Endothelial cell of umbilical vein (primary cell): ENCODE results near the gene KIAA1217. TPM values are rescaled to one million over a fixed set of nuclear protein-coding genes. Genes with fewer than 3 reads are reported as not detected.

Experiments used
- BruUV-seq: library from RNA; stranded (reverse); fragments of 400-500 nt; replicated peaks from 2 replicates; lab custom pipeline; 2021; lab: Mats Ljungman, UMichigan
- CTCF ChIA-PET: fragments of 300-600, 350-600 bp; sonication (Branson Sonifier 250); formaldehyde crosslinking; loops from one replicate; lab custom pipeline; 2021; ENCODE audit warnings: antibody characterized with exemption, inconsistent platforms; lab: Charles Lee
- POLR2A ChIA-PET: fragments of 300-600, 350-600 bp; sonication (Branson Sonifier 250); formaldehyde crosslinking; loops from one replicate; lab custom pipeline; 2021; ENCODE audit warnings: antibody characterized with exemption, inconsistent platforms; lab: Charles Lee
- DNase-seq: peaks from one replicate; pipeline ENCODE4 v3.0.0-alpha.2; 2011; ENCODE audit warnings: low read depth, low spot score
- FAIRE-seq: peaks from 2 replicates; lab custom pipeline; 2011; peaks lifted over from hg19 to GRCh38; lab: Jason Lieb, UNC
- H2AFZ ChIP-seq: 2 replicates; pipeline ENCODE4 v1.6.0; 2012; ENCODE audit warnings: low read depth, low read length, control low read depth, inconsistent platforms
- H3K27ac ChIP-seq: 2 replicates; pipeline ENCODE4 v1.5.1; 2011; ENCODE audit warnings: low read depth, mild to moderate bottlenecking, control low read depth, low read length, moderate library complexity; ENCODE audit not compliant: insufficient read depth
- H3K27me3 ChIP-seq, 2 experiments: 2 replicates each; pipeline versions ENCODE4 v1.6.0 to v1.6.1; 2011; ENCODE audit warnings: low read length in 2 of 2, mixed read lengths in 1 of 2; ENCODE audit not compliant: control insufficient read depth in 2 of 2, insufficient read depth in 2 of 2
- H3K36me3 ChIP-seq, 2 experiments: 2 replicates in 1 of 2; 3 replicates in 1 of 2; pipeline ENCODE4 v1.5.1; 2011; ENCODE audit warnings: low read length in 2 of 2, mild to moderate bottlenecking in 1 of 2, moderate library complexity in 1 of 2; ENCODE audit not compliant: control insufficient read depth in 2 of 2, insufficient read depth in 2 of 2; ENCODE audit errors: extremely low read depth in 1 of 2
- H3K4me1 ChIP-seq: 3 replicates; pipeline ENCODE4 v1.5.1; 2011; ENCODE audit warnings: mild to moderate bottlenecking, low read length; ENCODE audit not compliant: control insufficient read depth, insufficient read depth; ENCODE audit errors: extremely low read depth
- H3K4me2 ChIP-seq: 2 replicates; pipeline ENCODE4 v1.6.1; 2011; ENCODE audit warnings: low read length, control low read depth, mixed read lengths; ENCODE audit not compliant: insufficient read depth
- H3K4me3 ChIP-seq, 3 experiments: fragments of 200-600 bp in 1 of 3; sonication (generic), shearing (Covaris generic) in 1 of 3; replicated peaks in 1 of 3; 2 replicates each; pipeline ENCODE4 v1.5.1; 2011 to 2016; ENCODE audit warnings: control low read depth in 3 of 3, low read length in 3 of 3, mild to moderate bottlenecking in 2 of 3, inconsistent platforms in 1 of 3, low read depth in 1 of 3, moderate library complexity in 1 of 3; ENCODE audit not compliant: insufficient read depth in 1 of 3
- H3K79me2 ChIP-seq: 2 replicates; pipeline ENCODE4 v1.6.0; 2012; ENCODE audit warnings: low read length, inconsistent platforms; ENCODE audit not compliant: control insufficient read depth, insufficient read depth
- H3K9ac ChIP-seq: replicated peaks from 2 replicates; pipeline ENCODE3; 2011; ENCODE audit warnings: low read length, control low read depth; ENCODE audit not compliant: insufficient read depth; ENCODE audit errors: extremely low read depth
- H3K9me1 ChIP-seq: replicated peaks from 3 replicates; pipeline ENCODE4 v1.6.0; 2011; ENCODE audit warnings: mild to moderate bottlenecking, low read length; ENCODE audit not compliant: control insufficient read depth, insufficient read depth; ENCODE audit errors: extremely low read depth
- H3K9me3 ChIP-seq: replicated peaks from 2 replicates; pipeline ENCODE4 v1.5.1; 2012; ENCODE audit warnings: low read length, inconsistent platforms; ENCODE audit not compliant: control insufficient read depth, insufficient read depth
- H4K20me1 ChIP-seq: replicated peaks from 2 replicates; pipeline ENCODE3; 2011; ENCODE audit warnings: mild to moderate bottlenecking, low read length; ENCODE audit not compliant: control insufficient read depth, insufficient read depth; ENCODE audit errors: extremely low read depth
- CTCF ChIP-seq, 2 donors: IDR thresholded peaks; 1 replicate in 1 of 2; 2 replicates in 1 of 2; pipeline ENCODE4 v1.5.1; 2011; ENCODE audit warnings: low read length in 2 of 2, mild to moderate bottlenecking in 2 of 2, moderate library complexity in 2 of 2, control low read depth in 1 of 2, inconsistent platforms in 1 of 2, low read depth in 1 of 2; ENCODE audit not compliant: insufficient read depth in 1 of 2; ENCODE audit errors: extremely low read depth in 1 of 2
- EZH2 ChIP-seq: IDR thresholded peaks from 2 replicates; pipeline ENCODE4 v1.6.1; 2012; ENCODE audit warnings: borderline replicate concordance, low read depth, mild to moderate bottlenecking, moderate library complexity, low read length, inconsistent platforms; ENCODE audit not compliant: severe bottlenecking
- FOS ChIP-seq: IDR thresholded peaks from 2 replicates; pipeline ENCODE4 v1.6.1; 2011; ENCODE audit warnings: mild to moderate bottlenecking, low read length, moderate library complexity, borderline replicate concordance; ENCODE audit not compliant: insufficient read depth
- GATA2 ChIP-seq: IDR thresholded peaks from 2 replicates; pipeline ENCODE4 v1.7.0; 2011; ENCODE audit warnings: low read depth, mild to moderate bottlenecking, moderate library complexity, mixed read lengths, low read length; ENCODE audit not compliant: insufficient read length, insufficient read depth
- JUN ChIP-seq: IDR thresholded peaks from 2 replicates; pipeline ENCODE4 v1.6.1; 2011; ENCODE audit warnings: borderline replicate concordance, low read depth; ENCODE audit not compliant: insufficient read length, insufficient read depth
- MAX ChIP-seq: IDR thresholded peaks from 2 replicates; pipeline ENCODE4 v1.6.1; 2011; ENCODE audit not compliant: insufficient read depth, insufficient read length
- MYC ChIP-seq: IDR thresholded peaks from one replicate; pipeline ENCODE4 v1.6.1; 2011; ENCODE audit warnings: mild to moderate bottlenecking, low read depth, low read length
- POLR2A ChIP-seq: IDR thresholded peaks from 2 replicates; pipeline ENCODE4 v1.6.1; 2012; ENCODE audit warnings: low read depth, mild to moderate bottlenecking, control low read depth, low read length
- POLR2AphosphoS5 ChIP-seq: IDR thresholded peaks from 2 replicates; pipeline ENCODE4 v1.6.1; 2012; ENCODE audit warnings: low read depth, mild to moderate bottlenecking, control low read depth, low read length, moderate library complexity; ENCODE audit not compliant: insufficient read depth
- dilution Hi-C: fragments of 300-500 bp; cut with MboI; formaldehyde crosslinking; loops from one replicate; pipeline ENCODE4 v1.15.0; 2019; ENCODE audit warnings: low sequenced_read_pairs; ENCODE audit not compliant: extremely low pct_ligation_motif_present
- intact Hi-C: fragments of 100-400 bp; cut with micrococcal nuclease; formaldehyde crosslinking; loops from one replicate; pipeline ENCODE4 v1.10.0; 2022
- polyA plus RNA-seq, 4 experiments: library from polyadenylated mRNA; depleted of rRNA in 3 of 4; stranded (reverse) in 3 of 4; unstranded in 1 of 4; fragments of >200 nt; gene quantifications; 2 replicates each; pipeline versions ENCODE4 v1.2.1 to v1.2.3, GENCODE V29; 2011 to 2012; ENCODE audit warnings: missing spikeins in 1 of 4
- total RNA-seq: library from RNA; stranded (reverse); gene quantifications from 2 replicates; pipeline ENCODE4 v1.2.3, GENCODE V29; 2021

The KIAA1217 gene
- total and polyA plus RNA-seq, 2 donors (not counting 3 experiments of a cell fraction or from before 2014, with no cell fraction given), result 0.83 to 10.3 TPM

- TF ChIP-seq GATA2 (no peak), FOS (no peak), EZH2 (no peak), CTCF (IDR thresholded peaks at IDR 0.05; ENCODE audit: extremely low read depth in 1 of 2, insufficient read depth in 1 of 2, low read depth in 1 of 2, low read length in 2 of 2) (no peak), JUN (no peak), MAX (no peak), POLR2A (no peak), POLR2AphosphoS5 (no peak), MYC (no peak)
- intact Hi-C loops (no loop called here), dilution Hi-C loops (no loop called here)
- H3K9me1 ChIP-seq, result no peaks in the 10 kb centered on the region
- no peak overlapping the region for H3K9ac ChIP-seq
- CTCF ChIA-PET, result no interaction called here
- POLR2A ChIA-PET, result no interaction called here
- no peak overlapping the region for H3K4me3 ChIP-seq
- H4K20me1 ChIP-seq, result no peaks in the 10 kb centered on the region
- no peak for FAIRE-seq
- H3K9me3 ChIP-seq, result no peaks in the 10 kb centered on the region
- H2AFZ ChIP-seq, result no peak overlapping the region
- H3K27me3 ChIP-seq, result no peaks in the 10 kb centered on the region
- no peak for DNase-seq
- H3K4me1 ChIP-seq, result no peaks in the 10 kb centered on the region
- no peak overlapping the region for H3K27ac ChIP-seq
- no TSS peak for BruUV-seq
- no peaks in the 10 kb centered on the region for H3K36me3 ChIP-seq
- H3K4me2 ChIP-seq, result no peak overlapping the region
- H3K79me2 ChIP-seq, result no peaks in the 10 kb centered on the region
These were observed 104.3 kb downstream of the KIAA1217 start for GRCh38 chr10:24313283-24313682.
